ENCODE results near the gene FOCAD. TPM values are rescaled to one million over a fixed set of nuclear protein-coding genes. Genes with fewer than 3 reads are reported as not detected.

The FOCAD gene
- total RNA-seq, 4 donors from 2014 or later, result 15.7 to 39.9 (median 25.4) TPM

- Histone ChIP-seq H3K4me3 (no peak overlapping the region), H3K4me1 (no peaks in the 10 kb centered on the region), H3K27ac (no peak overlapping the region), H3K27me3 (peaks cover 0 to 4% of the 10 kb centered on the region in 2 donors), H3K36me3 (no peaks in the 10 kb centered on the region), H3K9me3 (no peaks in the 10 kb centered on the region)
- TF ChIP-seq POLR2A (IDR thresholded peaks at IDR 0.05) (no peak), EP300 (IDR thresholded peaks at IDR 0.05) (no peak), CTCF (IDR thresholded peaks at IDR 0.05) (no peak)
- no peak for DNase-seq (ENCODE audit: low spot score in 2 of 2)
- 84% methylated on average over 2 of the region's 2 CpGs for WGBS, 2 donors
These were observed 24.5 kb upstream of the FOCAD start for GRCh38 chr9:20659474-20659967.

GRCh38 chr9:20662156-20662555, 21.9 kb upstream of the FOCAD start:
- 44 to 52% methylated on average over 3 of the region's 3 CpGs for WGBS, 2 donors
- no peak for TF ChIP-seq POLR2A (IDR thresholded peaks at IDR 0.05)
- no peak for TF ChIP-seq EP300 (IDR thresholded peaks at IDR 0.05)
- no peak for TF ChIP-seq CTCF (IDR thresholded peaks at IDR 0.05)
- Histone ChIP-seq H3K27ac (no peak overlapping the region), H3K4me1 (no peaks in the 10 kb centered on the region), H3K4me3 (no peak overlapping the region), H3K27me3 (peaks cover 0 to 4% of the 10 kb centered on the region in 2 donors), H3K36me3 (no peaks in the 10 kb centered on the region), H3K9me3 (no peaks in the 10 kb centered on the region)
- DNase-seq (ENCODE audit: low spot score in 2 of 2), result no peak

GRCh38 chr9:20663133-20663532, 20.9 kb upstream of the FOCAD start:
- TF ChIP-seq EP300 (IDR thresholded peaks at IDR 0.05) (no peak), POLR2A (IDR thresholded peaks at IDR 0.05) (no peak), CTCF (IDR thresholded peaks at IDR 0.05) (no peak)
- Histone ChIP-seq H3K4me3 (no peak overlapping the region), H3K36me3 (no peaks in the 10 kb centered on the region), H3K27me3 (peaks cover 0 to 4% of the 10 kb centered on the region in 2 donors), H3K4me1 (no peaks in the 10 kb centered on the region), H3K27ac (no peak overlapping the region), H3K9me3 (no peaks in the 10 kb centered on the region)
- no peak for DNase-seq (ENCODE audit: low spot score in 2 of 2)
- 97 to 100% methylated on average over 2 of the region's 2 CpGs for WGBS, 2 donors

GRCh38 chr9:20664501-20664900, 19.6 kb upstream of the FOCAD start:
- no peaks in the 10 kb centered on the region for H3K4me1 ChIP-seq
- TF ChIP-seq CTCF (IDR thresholded peaks at IDR 0.05) (no peak), POLR2A (IDR thresholded peaks at IDR 0.05) (no peak), EP300 (IDR thresholded peaks at IDR 0.05) (no peak)
- DNase-seq (ENCODE audit: low spot score in 2 of 2), result no peak

GRCh38 chr9:20670395-20670794, 13.7 kb upstream of the FOCAD start:
- no peak overlapping the region for H3K4me3 ChIP-seq

More at GRCh38 chr9:20664501-20664900, 19.6 kb upstream of the FOCAD start:
- Histone ChIP-seq H3K27ac (no peak overlapping the region), H3K9me3 (no peaks in the 10 kb centered on the region), H3K4me3 (no peak overlapping the region), H3K27me3 (no peaks in the 10 kb centered on the region), H3K36me3 (no peaks in the 10 kb centered on the region)
- 84 to 85% methylated on average over 3 of the region's 3 CpGs for WGBS, 2 donors

More at GRCh38 chr9:20670395-20670794, 13.7 kb upstream of the FOCAD start:
- TF ChIP-seq CTCF (IDR thresholded peaks at IDR 0.05) (no peak), POLR2A (IDR thresholded peaks at IDR 0.05) (no peak), EP300 (IDR thresholded peaks at IDR 0.05) (no peak)
- H3K36me3 ChIP-seq, result no peaks in the 10 kb centered on the region
- no peaks in the 10 kb centered on the region for H3K27me3 ChIP-seq
- H3K9me3 ChIP-seq, result no peaks in the 10 kb centered on the region
- H3K4me1 ChIP-seq, result no peaks in the 10 kb centered on the region
- WGBS, 2 donors, result 62 to 68% methylated on average over 6 of the region's 6 CpGs
- H3K27ac ChIP-seq, result no peak overlapping the region
- no peak for DNase-seq (ENCODE audit: low spot score in 2 of 2)
